Esophagus squamous epithelium (tissue), 4 donors: ENCODE data around the gene KHNYN.

Source experiments
- POLR2A ChIP-seq, 4 donors: fragments of 450-650 bp; IDR thresholded peaks; one replicate each; pipeline ENCODE4 v1.6.1; 2017; ENCODE audit warnings: antibody characterized with exemption in 4 of 4, mild to moderate bottlenecking in 4 of 4, moderate library complexity in 3 of 4
- TF ChIP-seq, protein P1 (sequence below), 6 experiments: fragments of 450-650 bp in 4 of 6; fragments of 200-600 bp in 2 of 6; sonication (generic) in 2 of 6; IDR thresholded peaks; one replicate each; pipeline ENCODE4 v1.5.1; 2016 to 2019; ENCODE audit warnings: antibody characterized with exemption in 6 of 6, mild to moderate bottlenecking in 4 of 6, moderate library complexity in 4 of 6

DNA sequence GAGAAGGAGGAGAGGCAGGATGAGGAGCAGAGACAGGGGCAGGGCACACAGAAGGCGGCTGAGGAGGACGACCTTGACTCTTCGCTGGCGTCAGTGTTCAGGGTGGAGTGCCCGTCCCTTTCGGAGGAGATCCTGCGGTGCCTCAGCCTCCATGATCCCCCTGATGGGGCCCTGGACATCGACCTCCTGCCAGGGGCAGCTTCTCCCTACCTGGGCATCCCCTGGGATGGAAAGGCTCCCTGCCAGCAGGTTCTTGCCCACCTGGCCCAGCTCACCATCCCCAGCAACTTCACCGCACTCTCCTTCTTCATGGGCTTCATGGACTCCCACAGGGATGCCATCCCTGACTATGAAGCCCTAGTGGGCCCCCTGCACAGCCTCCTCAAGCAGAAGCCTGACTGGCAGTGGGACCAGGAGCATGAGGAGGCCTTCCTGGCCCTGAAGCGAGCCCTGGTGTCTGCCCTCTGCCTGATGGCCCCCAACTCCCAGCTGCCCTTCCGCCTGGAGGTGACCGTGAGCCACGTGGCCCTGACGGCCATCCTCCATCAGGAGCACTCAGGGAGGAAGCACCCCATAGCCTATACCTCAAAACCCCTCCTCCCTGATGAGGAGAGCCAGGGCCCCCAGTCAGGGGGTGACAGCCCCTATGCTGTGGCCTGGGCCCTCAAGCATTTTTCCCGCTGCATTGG lies 14.9 kb upstream of the KHNYN start:
- no peak for TF ChIP-seq POLR2A (IDR thresholded peaks at IDR 0.05)
- TF ChIP-seq, protein P1, sequence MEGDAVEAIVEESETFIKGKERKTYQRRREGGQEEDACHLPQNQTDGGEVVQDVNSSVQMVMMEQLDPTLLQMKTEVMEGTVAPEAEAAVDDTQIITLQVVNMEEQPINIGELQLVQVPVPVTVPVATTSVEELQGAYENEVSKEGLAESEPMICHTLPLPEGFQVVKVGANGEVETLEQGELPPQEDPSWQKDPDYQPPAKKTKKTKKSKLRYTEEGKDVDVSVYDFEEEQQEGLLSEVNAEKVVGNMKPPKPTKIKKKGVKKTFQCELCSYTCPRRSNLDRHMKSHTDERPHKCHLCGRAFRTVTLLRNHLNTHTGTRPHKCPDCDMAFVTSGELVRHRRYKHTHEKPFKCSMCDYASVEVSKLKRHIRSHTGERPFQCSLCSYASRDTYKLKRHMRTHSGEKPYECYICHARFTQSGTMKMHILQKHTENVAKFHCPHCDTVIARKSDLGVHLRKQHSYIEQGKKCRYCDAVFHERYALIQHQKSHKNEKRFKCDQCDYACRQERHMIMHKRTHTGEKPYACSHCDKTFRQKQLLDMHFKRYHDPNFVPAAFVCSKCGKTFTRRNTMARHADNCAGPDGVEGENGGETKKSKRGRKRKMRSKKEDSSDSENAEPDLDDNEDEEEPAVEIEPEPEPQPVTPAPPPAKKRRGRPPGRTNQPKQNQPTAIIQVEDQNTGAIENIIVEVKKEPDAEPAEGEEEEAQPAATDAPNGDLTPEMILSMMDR (IDR thresholded peaks at IDR 0.05), result no peak
